GM19372 (cell line): Measurements from ENCODE around the gene CDK11B.
A peak's percentile ranks its signal among the peaks of the same experiment; 100 is the strongest.
"Not testable (repeated sequence)": the region's sequence is repeated elsewhere in the genome, so short reads cannot be mapped to it uniquely, and the experiment has no call there.

Source experiments
- ATAC-seq: cut with Tn5 transposase; IDR thresholded peaks from one replicate; pipeline ENCODE4 v1.9.1; 2021; ENCODE audit warnings: mild to moderate bottlenecking, low read depth, moderate library complexity; ENCODE audit not compliant: unreplicated experiment

The CDK11B gene

GRCh38 chr1:1683104-1683905 lies 24.5 kb upstream of the CDK11B start:
- no peak for ATAC-seq

GRCh38 chr1:1680912-1681273 lies 22.1 kb upstream of the CDK11B start:
- ATAC-seq, result no peak

GRCh38 chr1:1680031-1680911 lies 21.5 kb upstream of the CDK11B start:
- ATAC-seq, result no peak

- ATAC-seq, result no peak
These were observed 20.0 kb upstream of the CDK11B start for GRCh38 chr1:1678581-1679380.

GRCh38 chr1:1677718-1678580 lies 19.1 kb upstream of the CDK11B start:
- peak; percentile 55 for ATAC-seq

- ATAC-seq, result not testable (repeated sequence)
These were observed 17.3 kb upstream of the CDK11B start for GRCh38 chr1:1676087-1676486.

- ATAC-seq, result not testable (repeated sequence)
These were observed 16.4 kb upstream of the CDK11B start for GRCh38 chr1:1675218-1675617.

GRCh38 chr1:1674806-1675205 lies 16.0 kb upstream of the CDK11B start:
- ATAC-seq, result not testable (repeated sequence)

GRCh38 chr1:1672181-1672965 lies 13.6 kb upstream of the CDK11B start:
- no peak for ATAC-seq

GRCh38 chr1:1671365-1672119 lies 12.7 kb upstream of the CDK11B start:
- ATAC-seq, result no peak

GRCh38 chr1:1670866-1671265 lies 12.1 kb upstream of the CDK11B start:
- ATAC-seq, result no peak

- no peak for ATAC-seq
These were observed 10.9 kb upstream of the CDK11B start for GRCh38 chr1:1669468-1670440.

GRCh38 chr1:1666526-1666925 lies 7.7 kb upstream of the CDK11B start:
- ATAC-seq, result no peak

GRCh38 chr1:1665815-1666251 lies 7.0 kb upstream of the CDK11B start:
- no peak for ATAC-seq

- no peak for ATAC-seq
These were observed 6.4 kb upstream of the CDK11B start for GRCh38 chr1:1664941-1665814.

- not testable (repeated sequence) for ATAC-seq
These were observed 5.5 kb upstream of the CDK11B start for GRCh38 chr1:1664318-1664717.
